ENCODE measurements around the gene GAREM1. TPM values are rescaled to one million over a fixed set of nuclear protein-coding genes. Genes with fewer than 3 reads are reported as not detected.

The GAREM1 gene
- total RNA-seq, 1 donor from 2014 or later = 5.1 TPM

GRCh38 chr18:32321826-32322225 lies 148.9 kb downstream of the GAREM1 start:
- H3K27me3 Mint-ChIP-seq (ENCODE audit: insufficient read depth, low read depth) = no peaks in the 10 kb centered on the region
- H3K36me3 ChIP-seq = no peaks in the 10 kb centered on the region
- TF ChIP-seq CTCF (IDR thresholded peaks at IDR 0.05) = no peak
- no peak for TF ChIP-seq EZH2phosphoT487 (IDR thresholded peaks at IDR 0.05)
- no peak for TF ChIP-seq EZH2 (IDR thresholded peaks at IDR 0.05)
- no peak overlapping the region for H3K4me3 ChIP-seq
- H3K36me3 Mint-ChIP-seq = no peaks in the 10 kb centered on the region
- peaks cover 12% of the 10 kb centered on the region for H3K4me1 Mint-ChIP-seq
- no peaks in the 10 kb centered on the region for H3K9me3 ChIP-seq (ENCODE audit: low read depth)
- H3K79me2 ChIP-seq (ENCODE audit: low read depth) = no peaks in the 10 kb centered on the region
- DNase-seq (ENCODE audit: low spot score) = no peak
- no peak overlapping the region for H3K27ac Mint-ChIP-seq
- H3K4me3 Mint-ChIP-seq = no peak overlapping the region
- H4K20me1 ChIP-seq (ENCODE audit: low read depth) = no peaks in the 10 kb centered on the region
- H3K4me2 ChIP-seq = no peak overlapping the region
- no peaks in the 10 kb centered on the region for H3K27me3 ChIP-seq
- no peaks in the 10 kb centered on the region for H3F3A ChIP-seq (ENCODE audit: low read depth)
- H3K27ac ChIP-seq = no peak overlapping the region
- H3K4me1 ChIP-seq = peaks cover 11% of the 10 kb centered on the region
- no peak overlapping the region for H2AFZ ChIP-seq (replicated peaks)
- H3K9ac ChIP-seq = no peak overlapping the region
- no peaks in the 10 kb centered on the region for H3K9me3 Mint-ChIP-seq

GRCh38 chr18:32319084-32319483 lies 151.6 kb downstream of the GAREM1 start:
- H3K9me3 ChIP-seq (ENCODE audit: low read depth) = no peaks in the 10 kb centered on the region
- H3K4me2 ChIP-seq = no peak overlapping the region
- H3K27ac Mint-ChIP-seq = no peak overlapping the region
- H2AFZ ChIP-seq (replicated peaks) = no peak overlapping the region
- H3K4me1 Mint-ChIP-seq = peaks cover 4% of the 10 kb centered on the region
- no peaks in the 10 kb centered on the region for H3K36me3 ChIP-seq
- no peak overlapping the region for H3K9ac ChIP-seq
- no peak overlapping the region for H3K4me3 ChIP-seq
- H3K27me3 ChIP-seq = no peaks in the 10 kb centered on the region
- DNase-seq (ENCODE audit: low spot score) = no peak
- no peaks in the 10 kb centered on the region for H3K27me3 Mint-ChIP-seq (ENCODE audit: insufficient read depth, low read depth)
- H3K36me3 Mint-ChIP-seq = no peaks in the 10 kb centered on the region
- H3K4me1 ChIP-seq = no peaks in the 10 kb centered on the region
- TF ChIP-seq CTCF (IDR thresholded peaks at IDR 0.05) (no peak), EZH2phosphoT487 (IDR thresholded peaks at IDR 0.05) (no peak), EZH2 (IDR thresholded peaks at IDR 0.05) (no peak)
- no peaks in the 10 kb centered on the region for H3K9me3 Mint-ChIP-seq
- no peaks in the 10 kb centered on the region for H3K79me2 ChIP-seq (ENCODE audit: low read depth)
- no peak overlapping the region for H3K27ac ChIP-seq
- no peak overlapping the region for H3K4me3 Mint-ChIP-seq
- H4K20me1 ChIP-seq (ENCODE audit: low read depth) = no peaks in the 10 kb centered on the region
- H3F3A ChIP-seq (ENCODE audit: low read depth) = no peaks in the 10 kb centered on the region

- Mint-ChIP-seq H3K4me3 (no peak overlapping the region), H3K27me3 (ENCODE audit: insufficient read depth, low read depth) (no peaks in the 10 kb centered on the region), H3K36me3 (no peaks in the 10 kb centered on the region), H3K27ac (no peak overlapping the region), H3K9me3 (no peaks in the 10 kb centered on the region), H3K4me1 (no peaks in the 10 kb centered on the region)
- Histone ChIP-seq H3K9me3 (ENCODE audit: low read depth) (no peaks in the 10 kb centered on the region), H3K9ac (no peak overlapping the region), H3K4me1 (no peaks in the 10 kb centered on the region), H3K36me3 (no peaks in the 10 kb centered on the region), H3K27me3 (no peaks in the 10 kb centered on the region), H3K27ac (no peak overlapping the region), H3F3A (ENCODE audit: low read depth) (no peaks in the 10 kb centered on the region), H3K4me2 (no peak overlapping the region), H3K4me3 (no peak overlapping the region), H4K20me1 (ENCODE audit: low read depth) (no peaks in the 10 kb centered on the region), H3K79me2 (ENCODE audit: low read depth) (no peaks in the 10 kb centered on the region), H2AFZ (replicated peaks) (no peak overlapping the region)
- no peak for TF ChIP-seq EZH2phosphoT487 (IDR thresholded peaks at IDR 0.05)
- no peak for TF ChIP-seq EZH2 (IDR thresholded peaks at IDR 0.05)
- TF ChIP-seq CTCF (IDR thresholded peaks at IDR 0.05) = no peak
- DNase-seq (ENCODE audit: low spot score) = no peak
These were observed 152.1 kb downstream of the GAREM1 start for GRCh38 chr18:32318581-32318980.

Measured in neural progenitor cell (in vitro differentiated cells).